Natural killer cell treated with Interleukin-12 subunit alpha and Interleukin-12 subunit beta and Interleukin-15 and Interleukin-18, amount 100 ng/mL, for 72 hours (primary cell): ENCODE data around the gene RNF135. TPM values are rescaled to one million over a fixed set of nuclear protein-coding genes. Genes with fewer than 3 reads are reported as not detected.
"Not testable (repeated sequence)": the region's sequence is repeated elsewhere in the genome, so short reads cannot be mapped to it uniquely, and the experiment has no call there.

Experiments used
- ATAC-seq, 2 donors: fragments of 150-1000 bp; cut with Tn5 transposase in 1 of 2; sonication (Bioruptor Pico), chemical (Tn5 transposase) in 1 of 2; 2 replicates each; pipeline ENCODE4 v1.10.0; 2021
- DNase-seq: peaks from one replicate; pipeline ENCODE4 v3.0.0; 2022; ENCODE audit warnings: low spot score
- H3K27ac Mint-ChIP-seq, 2 donors: 1 replicate in 1 of 2; 2 replicates in 1 of 2; pipeline ENCODE4 v1.8.0; 2022; ENCODE audit warnings: mixed read lengths in 2 of 2, mild to moderate bottlenecking in 1 of 2, moderate library complexity in 1 of 2
- H3K27me3 Mint-ChIP-seq, 2 donors: 1 replicate in 1 of 2; 2 replicates in 1 of 2; pipeline ENCODE4 v1.8.0; 2022; ENCODE audit warnings: mixed read lengths in 2 of 2
- H3K36me3 Mint-ChIP-seq: one replicate; pipeline ENCODE4 v1.8.0; 2022; ENCODE audit warnings: mixed read lengths
- H3K4me1 Mint-ChIP-seq, 2 donors: 1 replicate in 1 of 2; 2 replicates in 1 of 2; pipeline ENCODE4 v1.8.0; 2022; ENCODE audit warnings: low read depth in 2 of 2, mixed read lengths in 2 of 2, mild to moderate bottlenecking in 1 of 2
- H3K4me3 Mint-ChIP-seq: one replicate; pipeline ENCODE4 v1.8.0; 2022; ENCODE audit warnings: mixed read lengths
- H3K9me3 Mint-ChIP-seq: 2 replicates; pipeline ENCODE4 v1.8.0; 2022; ENCODE audit warnings: mixed read lengths
- total RNA-seq, 2 donors: library from RNA; stranded (reverse); gene quantifications; one replicate each; pipeline ENCODE4 v1.2.3, GENCODE V29; 2022

Gene RNF135
- total RNA-seq, 2 donors from 2014 or later, result 6.4 to 8.7 TPM

- DNase-seq, result no peak
- H3K9me3 Mint-ChIP-seq, result no peaks in the 10 kb centered on the region
- H3K4me1 Mint-ChIP-seq, result no peaks in the 10 kb centered on the region
- H3K36me3 Mint-ChIP-seq, result no peaks in the 10 kb centered on the region
- ATAC-seq, result no peak
- no peak overlapping the region for H3K27ac Mint-ChIP-seq
- H3K4me3 Mint-ChIP-seq, result no peak overlapping the region
- no peaks in the 10 kb centered on the region for H3K27me3 Mint-ChIP-seq
Measured at GRCh38 chr17:30942308-30943079, 28.3 kb upstream of the RNF135 start.

GRCh38 chr17:30947796-30948195, 23.0 kb upstream of the RNF135 start:
- DNase-seq (no peak), ATAC-seq (no peak)
- no peak overlapping the region for H3K27ac Mint-ChIP-seq
- no peaks in the 10 kb centered on the region for H3K27me3 Mint-ChIP-seq
- H3K36me3 Mint-ChIP-seq, result no peaks in the 10 kb centered on the region
- H3K9me3 Mint-ChIP-seq, result no peaks in the 10 kb centered on the region
- no peak overlapping the region for H3K4me3 Mint-ChIP-seq
- H3K4me1 Mint-ChIP-seq, result no peaks in the 10 kb centered on the region

DNA sequence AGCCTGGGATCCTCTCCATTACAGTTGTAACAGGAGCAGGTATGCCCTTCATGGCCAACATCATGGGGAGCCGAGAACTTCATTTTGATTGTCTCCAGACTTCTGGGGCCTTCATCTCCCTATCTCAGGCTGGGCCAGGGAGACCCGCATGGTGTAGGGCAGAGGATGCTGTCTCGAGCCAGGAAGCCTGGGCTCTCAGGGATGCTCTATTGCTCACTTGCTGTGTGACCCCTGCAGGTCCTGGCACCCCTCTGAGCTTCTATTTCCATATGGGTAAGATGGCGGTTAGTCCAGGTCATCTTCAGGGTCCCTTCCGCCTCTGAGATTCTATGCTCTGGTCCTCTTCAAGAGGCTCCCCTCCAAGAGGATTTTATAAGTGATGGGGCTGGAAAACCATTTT, 20.6 kb upstream of the RNF135 start:
- no peak overlapping the region for H3K27ac Mint-ChIP-seq
- H3K4me3 Mint-ChIP-seq, result no peak overlapping the region
- no peaks in the 10 kb centered on the region for H3K4me1 Mint-ChIP-seq
- H3K27me3 Mint-ChIP-seq, result no peaks in the 10 kb centered on the region
- DNase-seq (no peak), ATAC-seq (no peak)
- H3K36me3 Mint-ChIP-seq, result no peaks in the 10 kb centered on the region
- H3K9me3 Mint-ChIP-seq, result no peaks in the 10 kb centered on the region

DNA sequence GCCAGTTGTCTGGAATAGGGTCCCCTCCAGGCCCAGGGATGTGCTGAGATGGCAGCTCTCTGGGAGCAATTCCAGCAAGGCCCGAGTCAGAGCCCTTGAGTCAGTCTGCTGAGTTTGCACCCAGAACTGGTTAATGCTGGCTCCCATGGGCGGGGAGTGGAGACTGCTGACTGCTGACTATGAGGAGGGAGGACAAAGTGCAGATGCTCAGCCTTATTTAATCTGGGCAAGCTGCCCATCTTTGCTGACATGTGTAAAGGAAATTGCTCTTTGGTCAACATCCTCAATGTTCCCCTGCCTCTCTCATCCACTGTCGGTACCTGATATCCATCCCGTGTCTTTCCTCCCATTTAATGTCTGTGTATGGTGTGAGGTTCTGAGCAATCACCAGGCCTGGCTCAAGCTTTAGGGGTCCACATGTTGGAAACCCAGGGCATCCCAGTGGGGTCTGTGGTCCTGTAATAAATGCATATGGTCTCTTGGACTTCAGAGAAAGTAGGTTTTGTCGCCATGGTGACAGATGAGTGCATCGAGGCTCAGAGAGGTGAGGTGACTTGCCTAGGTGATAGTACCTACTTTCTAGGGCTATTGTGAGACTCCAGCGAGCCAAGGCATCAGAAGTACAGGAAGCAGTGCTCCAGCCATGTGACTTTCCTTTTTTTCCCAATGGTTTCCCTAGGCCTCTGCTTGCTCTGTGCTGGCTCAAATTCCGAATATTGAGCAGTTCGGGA, 20.0 kb upstream of the RNF135 start:
- Mint-ChIP-seq H3K27me3 (no peaks in the 10 kb centered on the region), H3K9me3 (no peaks in the 10 kb centered on the region), H3K27ac (no peak overlapping the region), H3K4me3 (no peak overlapping the region), H3K4me1 (no peaks in the 10 kb centered on the region), H3K36me3 (no peaks in the 10 kb centered on the region)
- DNase-seq (no peak), ATAC-seq (no peak)

GRCh38 chr17:30952638-30953393, 18.0 kb upstream of the RNF135 start:
- DNase-seq, result no peak
- ATAC-seq, result no peak
- no peak overlapping the region for H3K4me3 Mint-ChIP-seq
- no peak overlapping the region for H3K27ac Mint-ChIP-seq
- H3K36me3 Mint-ChIP-seq, result no peaks in the 10 kb centered on the region
- peaks cover 0 to 4% of the 10 kb centered on the region in 2 donors for H3K27me3 Mint-ChIP-seq
- no peaks in the 10 kb centered on the region for H3K4me1 Mint-ChIP-seq
- no peaks in the 10 kb centered on the region for H3K9me3 Mint-ChIP-seq

GRCh38 chr17:30954046-30954830, 16.6 kb upstream of the RNF135 start:
- H3K27me3 Mint-ChIP-seq, result peaks cover 0 to 12% of the 10 kb centered on the region in 2 donors
- no peaks in the 10 kb centered on the region for H3K4me1 Mint-ChIP-seq
- DNase-seq (no peak), ATAC-seq (no peak)
- no peaks in the 10 kb centered on the region for H3K36me3 Mint-ChIP-seq
- no peak overlapping the region for H3K27ac Mint-ChIP-seq
- no peak overlapping the region for H3K4me3 Mint-ChIP-seq
- H3K9me3 Mint-ChIP-seq, result no peaks in the 10 kb centered on the region

DNA sequence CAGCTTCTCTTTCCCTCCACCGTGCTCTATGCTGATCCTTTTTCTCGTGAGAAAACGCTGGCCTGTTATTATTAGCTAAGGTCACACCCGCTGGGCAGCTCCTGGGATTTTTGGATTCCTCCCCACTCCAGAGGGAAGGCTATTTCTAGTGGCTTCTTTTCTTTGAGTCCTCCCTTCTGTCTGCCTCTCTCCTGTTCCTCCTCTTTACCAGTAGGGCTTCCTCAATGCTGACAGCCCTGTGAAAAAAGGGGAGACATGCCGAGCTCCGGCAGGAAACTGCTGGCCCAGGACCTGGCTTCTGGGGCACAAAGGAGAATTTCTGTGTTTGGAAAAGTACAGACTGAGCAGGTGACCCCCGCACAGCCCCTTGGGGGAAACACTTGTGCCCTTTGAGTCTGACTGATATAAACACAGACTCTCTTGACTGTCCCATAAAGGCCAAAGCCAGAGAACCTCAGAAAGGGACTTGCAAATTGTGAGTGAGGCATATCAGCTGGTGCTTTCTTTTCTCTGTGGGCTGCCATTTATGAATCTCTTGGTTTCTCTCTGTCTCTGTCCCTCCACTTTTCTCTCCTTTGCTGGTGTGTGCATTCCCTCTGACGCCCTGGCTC, 14.0 kb upstream of the RNF135 start:
- H3K4me3 Mint-ChIP-seq, result no peak overlapping the region
- H3K4me1 Mint-ChIP-seq, result peaks cover 0 to 6% of the 10 kb centered on the region in 2 donors
- no peak for ATAC-seq
- DNase-seq, result no peak
- H3K27ac Mint-ChIP-seq, result no peak overlapping the region
- H3K27me3 Mint-ChIP-seq, result peaks cover 0 to 13% of the 10 kb centered on the region in 2 donors
- H3K9me3 Mint-ChIP-seq, result no peaks in the 10 kb centered on the region
- H3K36me3 Mint-ChIP-seq, result no peaks in the 10 kb centered on the region

DNA sequence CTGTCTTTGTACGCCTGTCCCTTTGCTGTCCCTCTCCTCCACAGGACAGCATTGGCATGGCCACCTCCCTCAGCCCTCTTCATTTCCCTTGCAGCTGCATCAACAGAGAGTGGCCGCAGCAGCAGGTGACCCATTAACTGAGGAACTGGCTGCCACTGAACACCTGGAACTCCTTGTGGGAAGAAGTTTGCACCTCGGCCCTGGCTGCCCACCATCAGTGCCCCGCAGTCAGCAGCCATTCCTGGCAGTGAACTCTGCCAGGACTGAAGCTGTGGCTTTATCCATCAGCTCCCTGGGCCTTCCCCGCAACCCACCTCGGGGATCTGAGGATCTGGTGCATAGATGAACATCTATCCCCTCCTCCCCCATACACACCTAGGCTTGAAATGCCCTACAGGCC, 13.1 kb upstream of the RNF135 start:
- no peak overlapping the region for H3K27ac Mint-ChIP-seq

DNA sequence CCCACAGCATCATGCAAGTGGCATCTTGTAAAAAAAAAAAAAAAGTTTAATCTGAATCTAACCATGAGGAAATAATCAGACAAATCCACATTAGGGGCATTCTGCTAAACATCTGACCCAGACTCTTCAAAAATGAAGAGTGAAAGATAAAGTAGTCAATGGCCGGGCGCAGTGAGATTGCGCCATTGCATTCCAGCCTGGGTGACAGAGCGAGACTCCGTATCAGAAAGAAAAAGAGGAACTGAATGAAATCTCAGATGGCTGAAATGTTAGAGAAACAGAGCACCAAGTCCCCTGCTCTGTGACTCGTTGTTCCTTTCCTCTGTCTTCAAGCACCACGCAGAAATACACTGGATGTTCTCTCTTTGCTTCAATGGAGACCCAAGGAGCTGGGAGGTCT, 12.7 kb upstream of the RNF135 start:
- no peaks in the 10 kb centered on the region for H3K36me3 Mint-ChIP-seq
- DNase-seq (no peak), ATAC-seq (no peak)
- H3K4me3 Mint-ChIP-seq, result no peak overlapping the region
- H3K9me3 Mint-ChIP-seq, result no peaks in the 10 kb centered on the region
- no peak overlapping the region for H3K27ac Mint-ChIP-seq
- peaks cover 0 to 13% of the 10 kb centered on the region in 2 donors for H3K27me3 Mint-ChIP-seq
- peaks cover 0 to 6% of the 10 kb centered on the region in 2 donors for H3K4me1 Mint-ChIP-seq

More for the DNA sequence above, 13.1 kb upstream of the RNF135 start:
- DNase-seq (no peak), ATAC-seq (no peak)
- H3K4me3 Mint-ChIP-seq, result no peak overlapping the region
- H3K9me3 Mint-ChIP-seq, result no peaks in the 10 kb centered on the region
- no peaks in the 10 kb centered on the region for H3K36me3 Mint-ChIP-seq
- peaks cover 0 to 6% of the 10 kb centered on the region in 2 donors for H3K4me1 Mint-ChIP-seq
- H3K27me3 Mint-ChIP-seq, result peaks cover 0 to 13% of the 10 kb centered on the region in 2 donors

GRCh38 chr17:30961209-30962188, 9.3 kb upstream of the RNF135 start:
- DNase-seq (no peak), ATAC-seq (peak; percentile 56 to 57)
- Mint-ChIP-seq H3K4me3 (no peak overlapping the region), H3K27ac (no peak overlapping the region), H3K36me3 (no peaks in the 10 kb centered on the region), H3K9me3 (no peaks in the 10 kb centered on the region), H3K4me1 (peaks cover 0 to 6% of the 10 kb centered on the region in 2 donors), H3K27me3 (peaks cover 0 to 12% of the 10 kb centered on the region in 2 donors)

DNA sequence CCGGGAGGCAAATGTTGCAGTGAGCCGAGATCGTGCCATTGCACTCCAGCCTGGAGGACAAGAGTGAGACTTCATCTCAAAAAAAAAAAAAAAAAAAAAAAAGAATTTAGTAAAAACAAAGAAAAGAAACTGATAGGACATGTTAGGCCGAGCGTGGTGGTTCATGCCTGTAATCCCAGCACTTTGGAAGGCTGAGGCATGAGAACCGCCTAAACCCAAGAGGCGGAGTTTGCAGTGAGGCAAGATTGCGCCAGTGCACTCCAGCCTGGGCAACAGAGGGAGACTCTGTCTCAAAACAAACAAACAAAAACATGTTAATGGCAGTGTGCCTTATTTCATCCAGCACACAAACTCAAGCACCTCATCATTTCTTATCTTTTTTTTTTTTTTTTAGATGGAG, 6.5 kb upstream of the RNF135 start:
- H3K9me3 Mint-ChIP-seq, H3K27ac Mint-ChIP-seq, H3K4me3 Mint-ChIP-seq, H3K27me3 Mint-ChIP-seq, DNase-seq, ATAC-seq, H3K36me3 Mint-ChIP-seq: not testable (repeated sequence)
- H3K4me1 Mint-ChIP-seq, result peaks cover 0 to 16% of the 10 kb centered on the region in 2 donors

GRCh38 chr17:30964876-30965275, 6.0 kb upstream of the RNF135 start:
- no peaks in the 10 kb centered on the region for H3K9me3 Mint-ChIP-seq
- ATAC-seq (no peak), DNase-seq (no peak)
- H3K4me1 Mint-ChIP-seq, result peaks cover 3 to 19% of the 10 kb centered on the region in 2 donors
- H3K27ac Mint-ChIP-seq, result no peak overlapping the region
- no peak overlapping the region for H3K4me3 Mint-ChIP-seq
- no peaks in the 10 kb centered on the region for H3K27me3 Mint-ChIP-seq
- no peaks in the 10 kb centered on the region for H3K36me3 Mint-ChIP-seq
